ENCODE measurements around the gene ATP5F1A. TPM values are rescaled to one million over a fixed set of nuclear protein-coding genes. Genes with fewer than 3 reads are reported as not detected.
"Not testable (repeated sequence)": the region's sequence is repeated elsewhere in the genome, so short reads cannot be mapped to it uniquely, and the experiment has no call there.

Gene ATP5F1A
- total RNA-seq, 4 donors from 2014 or later: 366 to 865 (median 581) TPM

- peaks cover 13 to 25% of the 10 kb centered on the region in 2 donors for H3K36me3 ChIP-seq
- intact Hi-C loops (cut with DNase I): no loop called here
- peak overlapping the region; percentile 86 to 93 (median 92) for H3K27ac ChIP-seq
- peak; percentile 20 to 21 for DNase-seq
- WGBS, 2 donors: 30 to 39% methylated on average over 22 of the region's 22 CpGs
- H3K27me3 ChIP-seq: no peaks in the 10 kb centered on the region
- no peak for TF ChIP-seq POLR2A (IDR thresholded peaks at IDR 0.05)
- TF ChIP-seq, protein P1, sequence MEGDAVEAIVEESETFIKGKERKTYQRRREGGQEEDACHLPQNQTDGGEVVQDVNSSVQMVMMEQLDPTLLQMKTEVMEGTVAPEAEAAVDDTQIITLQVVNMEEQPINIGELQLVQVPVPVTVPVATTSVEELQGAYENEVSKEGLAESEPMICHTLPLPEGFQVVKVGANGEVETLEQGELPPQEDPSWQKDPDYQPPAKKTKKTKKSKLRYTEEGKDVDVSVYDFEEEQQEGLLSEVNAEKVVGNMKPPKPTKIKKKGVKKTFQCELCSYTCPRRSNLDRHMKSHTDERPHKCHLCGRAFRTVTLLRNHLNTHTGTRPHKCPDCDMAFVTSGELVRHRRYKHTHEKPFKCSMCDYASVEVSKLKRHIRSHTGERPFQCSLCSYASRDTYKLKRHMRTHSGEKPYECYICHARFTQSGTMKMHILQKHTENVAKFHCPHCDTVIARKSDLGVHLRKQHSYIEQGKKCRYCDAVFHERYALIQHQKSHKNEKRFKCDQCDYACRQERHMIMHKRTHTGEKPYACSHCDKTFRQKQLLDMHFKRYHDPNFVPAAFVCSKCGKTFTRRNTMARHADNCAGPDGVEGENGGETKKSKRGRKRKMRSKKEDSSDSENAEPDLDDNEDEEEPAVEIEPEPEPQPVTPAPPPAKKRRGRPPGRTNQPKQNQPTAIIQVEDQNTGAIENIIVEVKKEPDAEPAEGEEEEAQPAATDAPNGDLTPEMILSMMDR (IDR thresholded peaks at IDR 0.05): no peak
- H3K4me1 ChIP-seq: peaks cover 14 to 27% of the 10 kb centered on the region in 2 donors
- no peaks in the 10 kb centered on the region for H3K9me3 ChIP-seq
- H3K4me3 ChIP-seq (replicated peaks in 1 of 3): peak overlapping the region; percentile 80 to 92 (median 88)
Observed at GRCh38 chr18:46096651-46097300, 1.3 kb downstream of the ATP5F1A start.

DNA sequence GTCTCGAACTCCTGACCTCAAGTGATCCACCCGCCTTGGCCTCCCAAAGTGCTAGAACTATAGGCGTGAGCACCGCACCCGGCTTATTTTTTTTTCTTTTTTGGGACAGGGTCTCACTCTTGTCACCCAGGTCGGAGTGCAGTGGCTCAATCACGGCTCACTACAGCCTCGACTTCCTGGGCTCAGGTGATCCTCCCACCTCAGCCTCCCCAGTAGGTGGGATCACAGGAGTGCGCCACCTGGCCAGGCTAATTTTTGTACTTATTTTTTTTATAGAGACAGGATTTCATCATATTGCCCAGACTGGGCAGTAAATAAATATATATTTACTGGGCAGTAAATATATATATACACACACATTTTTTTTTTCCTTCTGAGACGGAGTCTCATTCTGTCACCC, 2.6 kb downstream of the ATP5F1A start:
- intact Hi-C loops (cut with DNase I): no loop called here
- Histone ChIP-seq H3K27ac (no peak overlapping the region), H3K4me3 (replicated peaks in 1 of 3) (no peak overlapping the region)

DNA sequence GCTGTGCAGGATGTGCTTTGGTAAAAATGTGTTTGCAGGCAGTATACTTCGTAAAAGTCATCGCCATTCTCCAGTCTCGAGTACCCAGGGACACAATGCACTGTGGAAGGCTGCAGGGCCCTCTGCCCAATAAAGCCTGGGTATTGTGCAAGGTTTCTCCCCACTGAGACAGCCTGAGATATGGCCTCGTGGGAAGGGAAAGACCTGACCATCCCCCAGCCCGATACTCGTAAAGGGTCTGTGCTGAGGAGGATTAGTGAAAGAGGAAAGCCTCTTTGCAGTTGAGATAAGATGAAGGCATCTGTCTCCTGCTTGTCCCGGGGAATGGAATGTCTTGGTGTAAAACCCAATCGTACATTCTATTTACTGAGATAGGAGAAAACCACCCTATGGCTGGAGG, 9.6 kb downstream of the ATP5F1A start:
- DNase-seq; H3K4me1 ChIP-seq; H3K27ac ChIP-seq; H3K9me3 ChIP-seq; H3K4me3 ChIP-seq (replicated peaks in 1 of 3); H3K27me3 ChIP-seq; intact Hi-C loops (cut with DNase I): not testable (repeated sequence)
- H3K36me3 ChIP-seq: peaks cover 91 to 98% of the 10 kb centered on the region in 2 donors
- 69 to 82% methylated on average over 8 of the region's 8 CpGs for WGBS, 2 donors

More for the DNA sequence above, 2.6 kb downstream of the ATP5F1A start:
- WGBS, 2 donors: 95 to 99% methylated on average over 10 of the region's 10 CpGs
- H3K4me1 ChIP-seq: peaks cover 14 to 27% of the 10 kb centered on the region in 2 donors
- no peaks in the 10 kb centered on the region for H3K27me3 ChIP-seq
- no peak for DNase-seq
- TF ChIP-seq, protein P1 (IDR thresholded peaks at IDR 0.05): no peak
- TF ChIP-seq POLR2A (IDR thresholded peaks at IDR 0.05): no peak
- H3K9me3 ChIP-seq: no peaks in the 10 kb centered on the region
- peaks cover 25 to 38% of the 10 kb centered on the region in 2 donors for H3K36me3 ChIP-seq

DNA sequence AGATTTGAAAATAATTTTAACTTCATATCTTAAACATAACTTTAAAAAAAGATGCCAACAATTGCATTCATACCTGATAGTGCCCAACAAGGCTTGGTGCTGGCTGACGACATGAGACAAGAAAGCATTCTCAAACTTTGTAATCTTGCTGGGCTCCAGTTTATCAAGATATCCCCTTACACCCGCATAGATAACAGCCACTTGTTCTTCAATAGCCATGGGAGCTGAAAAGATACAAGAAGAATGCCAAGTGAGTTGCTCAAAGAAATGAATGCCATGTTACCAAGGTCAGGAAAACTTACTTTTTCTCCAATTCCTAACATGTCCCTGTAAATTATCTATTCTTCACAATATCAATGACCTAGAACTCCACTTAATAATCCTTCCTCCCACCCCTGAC, 13.7 kb downstream of the ATP5F1A start:
- H3K4me1 ChIP-seq: no peaks in the 10 kb centered on the region
- H3K36me3 ChIP-seq: peaks cover 80 to 87% of the 10 kb centered on the region in 2 donors
- intact Hi-C loops (cut with DNase I): no loop called here
- H3K9me3 ChIP-seq: no peaks in the 10 kb centered on the region
- no peak overlapping the region for H3K27ac ChIP-seq
- 85 to 96% methylated on average over 2 of the region's 2 CpGs for WGBS, 2 donors
- H3K4me3 ChIP-seq (replicated peaks in 1 of 3): no peak overlapping the region
- H3K27me3 ChIP-seq: no peaks in the 10 kb centered on the region
- no peak for TF ChIP-seq POLR2A (IDR thresholded peaks at IDR 0.05)
- TF ChIP-seq, protein P1 (IDR thresholded peaks at IDR 0.05): no peak
- DNase-seq: no peak

DNA sequence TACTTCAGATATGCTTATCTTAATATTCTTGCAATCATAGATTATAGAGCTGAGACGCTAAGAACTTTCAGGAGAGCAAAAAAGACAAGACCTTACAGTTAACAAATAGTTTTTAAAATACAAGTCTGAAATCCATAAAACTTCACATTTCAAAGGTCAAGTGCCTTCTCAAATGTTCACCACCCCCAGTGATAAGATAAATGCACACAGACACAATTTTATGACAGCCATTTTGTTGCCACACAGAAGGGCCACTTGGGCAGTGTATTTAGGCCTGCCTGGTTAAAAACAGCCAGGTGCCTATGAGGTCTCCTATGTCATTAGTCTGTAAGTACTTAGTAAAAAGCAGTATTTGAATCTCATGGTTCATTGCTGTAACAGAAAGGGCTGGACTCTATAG, 17.9 kb downstream of the ATP5F1A start:
- Histone ChIP-seq H3K27me3 (no peaks in the 10 kb centered on the region), H3K4me1 (no peaks in the 10 kb centered on the region), H3K4me3 (replicated peaks in 1 of 3) (no peak overlapping the region), H3K36me3 (peaks cover 37 to 44% of the 10 kb centered on the region in 2 donors), H3K9me3 (no peaks in the 10 kb centered on the region), H3K27ac (no peak overlapping the region)
- intact Hi-C loops (cut with DNase I): no loop called here
- 96 to 98% methylated on average over 1 of the region's 1 CpG for WGBS, 2 donors
- TF ChIP-seq POLR2A (IDR thresholded peaks at IDR 0.05): no peak
- TF ChIP-seq, protein P1 (IDR thresholded peaks at IDR 0.05): no peak
- DNase-seq: no peak

Data from thyroid gland (tissue), 4 donors.